ENCODE data around the gene SH3BGRL.
"Not testable (repeated sequence)": the region's sequence is repeated elsewhere in the genome, so short reads cannot be mapped to it uniquely, and the experiment has no call there.

DNA sequence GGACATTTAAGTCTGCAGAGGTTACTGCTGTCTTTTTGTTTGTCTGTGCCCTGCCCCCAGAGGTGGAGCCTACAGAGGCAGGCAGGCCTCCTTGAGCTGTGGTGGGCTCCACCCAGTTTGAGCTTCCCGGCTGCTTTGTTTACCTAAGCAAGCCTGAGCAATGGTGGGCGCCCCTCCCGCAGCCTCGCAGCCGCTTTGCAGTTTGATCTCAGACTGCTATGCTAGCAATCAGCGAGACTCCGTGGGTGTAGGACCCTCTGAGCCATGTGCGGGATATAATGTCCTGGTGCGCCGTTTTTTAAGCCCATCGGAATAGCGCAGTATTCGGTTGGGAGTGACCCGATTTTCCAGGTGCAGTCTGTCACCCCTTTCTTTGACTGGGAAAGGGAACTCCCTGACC lies 143.4 kb downstream of the SH3BGRL start:
- not testable (repeated sequence) for TF ChIP-seq POLR2AphosphoS5 (IDR thresholded peaks at IDR 0.05)
- TF ChIP-seq, protein P1, sequence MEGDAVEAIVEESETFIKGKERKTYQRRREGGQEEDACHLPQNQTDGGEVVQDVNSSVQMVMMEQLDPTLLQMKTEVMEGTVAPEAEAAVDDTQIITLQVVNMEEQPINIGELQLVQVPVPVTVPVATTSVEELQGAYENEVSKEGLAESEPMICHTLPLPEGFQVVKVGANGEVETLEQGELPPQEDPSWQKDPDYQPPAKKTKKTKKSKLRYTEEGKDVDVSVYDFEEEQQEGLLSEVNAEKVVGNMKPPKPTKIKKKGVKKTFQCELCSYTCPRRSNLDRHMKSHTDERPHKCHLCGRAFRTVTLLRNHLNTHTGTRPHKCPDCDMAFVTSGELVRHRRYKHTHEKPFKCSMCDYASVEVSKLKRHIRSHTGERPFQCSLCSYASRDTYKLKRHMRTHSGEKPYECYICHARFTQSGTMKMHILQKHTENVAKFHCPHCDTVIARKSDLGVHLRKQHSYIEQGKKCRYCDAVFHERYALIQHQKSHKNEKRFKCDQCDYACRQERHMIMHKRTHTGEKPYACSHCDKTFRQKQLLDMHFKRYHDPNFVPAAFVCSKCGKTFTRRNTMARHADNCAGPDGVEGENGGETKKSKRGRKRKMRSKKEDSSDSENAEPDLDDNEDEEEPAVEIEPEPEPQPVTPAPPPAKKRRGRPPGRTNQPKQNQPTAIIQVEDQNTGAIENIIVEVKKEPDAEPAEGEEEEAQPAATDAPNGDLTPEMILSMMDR (IDR thresholded peaks at IDR 0.05) = not testable (repeated sequence)

Measured in upper lobe of left lung (tissue), 4 donors.